PFSK-1 (cell line): ENCODE measurements around the gene COL11A2.

ENCODE experiments used
- FOXP2 ChIP-seq: optimal IDR thresholded peaks from 2 replicates; pipeline ENCODE3; 2011; ENCODE audit warnings: borderline replicate concordance, control low read depth, inconsistent platforms; ENCODE audit not compliant: insufficient read depth; ENCODE audit errors: extremely low read length, extremely low read depth
- POLR2AphosphoS5 ChIP-seq: IDR thresholded peaks from 2 replicates; pipeline ENCODE4 v1.6.1; 2012; ENCODE audit warnings: low read depth, mild to moderate bottlenecking, control low read depth, low read length, moderate library complexity
- SIN3A ChIP-seq: IDR thresholded peaks from 2 replicates; pipeline ENCODE4 v1.6.1; 2012; ENCODE audit warnings: mild to moderate bottlenecking, low read length, moderate library complexity, borderline replicate concordance; ENCODE audit not compliant: insufficient read depth
- TAF1 ChIP-seq: IDR thresholded peaks from 2 replicates; pipeline ENCODE4 v1.6.1; 2012; ENCODE audit warnings: low read length, control low read depth, borderline replicate concordance; ENCODE audit not compliant: insufficient read depth
- TF ChIP-seq, protein P1 (sequence below), 2 experiments: IDR thresholded peaks; 2 replicates each; pipeline versions ENCODE4 v1.6.1 to v1.8.0; 2011 to 2012; ENCODE audit warnings: low read depth in 2 of 2, low read length in 2 of 2, control low read depth in 1 of 2, inconsistent platforms in 1 of 2, mild to moderate bottlenecking in 1 of 2, moderate library complexity in 1 of 2; ENCODE audit not compliant: insufficient read depth in 1 of 2

The COL11A2 gene

DNA sequence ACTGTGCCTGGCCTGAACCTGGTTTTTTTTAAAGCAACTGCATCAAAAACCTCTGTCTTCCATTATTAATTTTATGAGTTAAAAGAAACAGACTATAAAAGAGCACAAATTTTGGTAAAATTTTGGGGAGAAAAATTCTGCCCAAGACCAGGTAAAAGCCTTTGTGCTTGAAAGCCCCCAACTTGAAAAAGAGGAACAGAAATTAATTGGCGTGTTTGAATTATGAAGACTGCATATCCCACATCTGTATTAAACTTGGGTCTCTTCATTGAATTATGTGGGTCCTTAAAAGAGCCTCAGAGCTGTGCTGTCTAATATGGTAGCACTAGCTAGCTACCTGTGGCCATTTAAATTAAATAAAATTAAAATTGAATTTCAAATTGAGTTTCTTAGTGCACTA is 41.2 kb downstream of the COL11A2 start:
- no peak for TF ChIP-seq FOXP2
- TF ChIP-seq, protein P1, sequence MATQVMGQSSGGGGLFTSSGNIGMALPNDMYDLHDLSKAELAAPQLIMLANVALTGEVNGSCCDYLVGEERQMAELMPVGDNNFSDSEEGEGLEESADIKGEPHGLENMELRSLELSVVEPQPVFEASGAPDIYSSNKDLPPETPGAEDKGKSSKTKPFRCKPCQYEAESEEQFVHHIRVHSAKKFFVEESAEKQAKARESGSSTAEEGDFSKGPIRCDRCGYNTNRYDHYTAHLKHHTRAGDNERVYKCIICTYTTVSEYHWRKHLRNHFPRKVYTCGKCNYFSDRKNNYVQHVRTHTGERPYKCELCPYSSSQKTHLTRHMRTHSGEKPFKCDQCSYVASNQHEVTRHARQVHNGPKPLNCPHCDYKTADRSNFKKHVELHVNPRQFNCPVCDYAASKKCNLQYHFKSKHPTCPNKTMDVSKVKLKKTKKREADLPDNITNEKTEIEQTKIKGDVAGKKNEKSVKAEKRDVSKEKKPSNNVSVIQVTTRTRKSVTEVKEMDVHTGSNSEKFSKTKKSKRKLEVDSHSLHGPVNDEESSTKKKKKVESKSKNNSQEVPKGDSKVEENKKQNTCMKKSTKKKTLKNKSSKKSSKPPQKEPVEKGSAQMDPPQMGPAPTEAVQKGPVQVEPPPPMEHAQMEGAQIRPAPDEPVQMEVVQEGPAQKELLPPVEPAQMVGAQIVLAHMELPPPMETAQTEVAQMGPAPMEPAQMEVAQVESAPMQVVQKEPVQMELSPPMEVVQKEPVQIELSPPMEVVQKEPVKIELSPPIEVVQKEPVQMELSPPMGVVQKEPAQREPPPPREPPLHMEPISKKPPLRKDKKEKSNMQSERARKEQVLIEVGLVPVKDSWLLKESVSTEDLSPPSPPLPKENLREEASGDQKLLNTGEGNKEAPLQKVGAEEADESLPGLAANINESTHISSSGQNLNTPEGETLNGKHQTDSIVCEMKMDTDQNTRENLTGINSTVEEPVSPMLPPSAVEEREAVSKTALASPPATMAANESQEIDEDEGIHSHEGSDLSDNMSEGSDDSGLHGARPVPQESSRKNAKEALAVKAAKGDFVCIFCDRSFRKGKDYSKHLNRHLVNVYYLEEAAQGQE (IDR thresholded peaks at IDR 0.05; ENCODE audit: insufficient read depth in 1 of 2, low read depth in 2 of 2, low read length in 2 of 2): no peak
- no peak for TF ChIP-seq SIN3A
- no peak for TF ChIP-seq POLR2AphosphoS5
- no peak for TF ChIP-seq TAF1

DNA sequence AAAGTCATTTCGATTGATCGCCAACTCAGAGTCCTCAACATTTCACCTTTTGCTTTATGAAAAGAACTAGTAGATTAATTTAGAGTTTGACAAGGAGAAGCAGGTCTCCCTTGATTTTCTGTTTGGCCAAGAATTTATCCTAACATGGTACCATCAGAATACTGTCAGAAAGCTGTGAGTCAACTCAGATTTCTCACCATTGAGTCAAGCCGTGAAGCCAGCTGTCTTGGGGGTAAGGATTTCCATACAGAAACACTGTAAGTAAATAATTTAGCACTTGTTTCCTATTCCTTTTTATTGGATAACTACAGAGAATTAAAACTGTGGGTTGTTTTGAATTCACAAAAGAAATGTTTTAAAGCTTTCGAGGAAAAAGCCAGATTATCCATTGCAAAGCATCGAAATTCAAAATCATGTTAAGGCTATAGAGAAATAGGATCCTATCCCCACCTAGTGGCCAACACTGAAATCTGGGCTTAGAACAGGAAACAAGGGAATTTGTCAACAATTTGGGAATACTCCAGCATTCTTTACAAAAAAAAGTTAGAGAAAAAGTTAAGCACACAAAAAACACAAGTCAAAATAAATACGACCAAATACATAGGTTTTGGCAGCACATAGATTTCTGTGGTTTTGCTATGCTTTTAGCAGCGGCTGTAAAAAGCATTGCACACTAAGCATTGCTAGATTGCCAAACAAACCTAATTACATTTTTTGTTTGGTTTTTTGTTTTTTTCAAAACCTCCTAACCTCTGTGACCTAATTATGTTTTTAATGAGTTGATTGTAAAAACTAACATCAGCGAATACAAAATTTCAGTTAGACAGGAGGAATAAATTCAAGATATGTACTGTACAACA is 44.2 kb downstream of the COL11A2 start:
- no peak for TF ChIP-seq TAF1

DNA sequence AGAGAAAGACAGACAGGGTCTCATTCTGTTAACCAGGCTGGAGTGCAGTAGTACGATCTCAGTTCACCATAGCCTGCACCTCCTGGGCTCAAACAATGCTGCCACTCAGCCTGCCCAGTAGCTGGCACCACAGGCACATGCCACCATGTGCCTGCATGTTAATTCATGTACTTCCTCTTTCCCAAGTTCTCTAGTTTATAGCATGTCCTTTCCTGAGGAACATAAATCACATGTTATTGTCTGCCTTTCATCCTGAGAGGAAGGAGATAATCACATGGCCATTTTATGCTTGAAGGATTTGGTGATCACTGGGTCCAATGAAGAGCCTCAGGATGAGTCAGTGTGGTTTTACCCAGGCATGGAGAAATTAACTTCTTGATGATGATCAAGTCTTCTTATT is 47.9 kb downstream of the COL11A2 start:
- TF ChIP-seq TAF1 (no peak), FOXP2 (no peak), POLR2AphosphoS5 (no peak), SIN3A (no peak)
- TF ChIP-seq, protein P1 (IDR thresholded peaks at IDR 0.05; ENCODE audit: insufficient read depth in 1 of 2, low read depth in 2 of 2, low read length in 2 of 2): no peak

DNA sequence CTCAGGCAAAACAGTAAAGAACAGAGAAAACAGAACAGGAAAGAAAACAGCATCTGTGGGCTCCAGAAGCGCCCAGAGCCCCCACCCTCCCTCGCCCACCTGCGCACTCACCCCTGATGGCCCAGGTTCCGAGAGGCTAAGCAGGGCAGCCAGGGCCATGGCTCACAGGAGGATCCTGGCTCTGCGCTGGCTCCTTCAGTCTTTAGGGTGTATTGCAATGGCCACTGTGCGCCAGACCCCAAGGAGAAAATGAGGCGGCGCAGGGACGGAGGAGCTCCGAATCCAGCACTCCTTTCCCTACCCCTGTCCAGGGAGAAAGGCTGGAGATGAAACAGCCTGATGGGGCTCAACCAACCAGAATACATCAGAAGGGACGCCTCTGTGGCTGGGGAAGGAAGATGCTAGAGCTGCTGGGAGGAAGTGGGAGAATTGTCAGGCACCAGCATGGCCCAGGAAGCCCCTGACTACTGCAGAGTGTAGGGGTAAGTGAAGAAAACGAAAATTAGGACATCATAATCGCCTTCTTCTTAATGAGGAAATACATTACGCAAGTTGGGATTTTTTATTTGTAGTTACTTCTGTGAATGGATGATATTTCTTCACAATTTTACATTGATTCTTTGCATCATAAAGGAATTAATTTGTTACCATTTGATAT is 49.0 kb downstream of the COL11A2 start:
- TF ChIP-seq, protein P1 (IDR thresholded peaks at IDR 0.05; ENCODE audit: insufficient read depth in 1 of 2, low read depth in 2 of 2, low read length in 2 of 2): no peak
- TF ChIP-seq FOXP2 (no peak), SIN3A (no peak), TAF1 (no peak), POLR2AphosphoS5 (no peak)

DNA sequence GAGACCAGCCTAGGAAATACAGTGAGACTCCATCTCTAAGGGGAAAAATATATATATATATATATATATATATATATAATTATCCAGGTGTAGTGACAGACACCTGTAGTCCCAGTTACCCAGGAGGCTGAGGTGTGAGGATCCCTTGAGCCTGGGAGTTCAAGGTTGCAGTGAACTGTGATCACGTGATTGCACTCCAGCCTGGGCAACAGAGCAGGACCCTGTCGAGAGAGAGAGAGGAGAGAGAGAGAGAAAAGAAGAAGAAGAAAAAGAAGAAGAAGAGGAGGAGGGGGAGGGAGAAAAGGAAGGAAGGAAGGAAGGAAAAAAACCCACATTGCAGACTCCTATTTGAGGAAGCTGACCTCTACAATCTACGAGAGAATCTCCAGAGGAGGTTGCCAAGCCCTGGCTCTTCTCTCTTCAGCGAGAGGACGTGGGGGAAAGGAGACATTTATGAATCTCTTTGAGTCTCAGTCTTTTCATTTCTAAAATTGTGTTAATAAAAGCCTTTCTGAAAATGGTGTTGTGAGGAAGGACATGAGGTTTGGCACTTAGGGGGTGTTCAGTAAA is 49.7 kb downstream of the COL11A2 start:
- TF ChIP-seq TAF1 (no peak), FOXP2 (no peak), POLR2AphosphoS5 (no peak), SIN3A (no peak)
- TF ChIP-seq, protein P1 (IDR thresholded peaks at IDR 0.05; ENCODE audit: insufficient read depth in 1 of 2, low read depth in 2 of 2, low read length in 2 of 2): no peak
